Esophagus squamous epithelium (tissue), 5 donors: Measurements from ENCODE around the gene RASA3. TPM values are rescaled to one million over a fixed set of nuclear protein-coding genes. Genes with fewer than 3 reads are reported as not detected.
A peak's percentile ranks its signal among the peaks of the same experiment; 100 is the strongest.
"Not testable (repeated sequence)": the region's sequence is repeated elsewhere in the genome, so short reads cannot be mapped to it uniquely, and the experiment has no call there.

Source experiments
- DNase-seq: peaks from one replicate; lab custom pipeline; 2025; lab: John Stamatoyannopoulos, UW
- H3K27ac ChIP-seq, 4 donors: fragments of 200-600 bp; sonication (generic); one replicate each; pipeline ENCODE4 v1.5.1; 2016 to 2019; ENCODE audit warnings: mild to moderate bottlenecking in 1 of 4
- H3K27me3 ChIP-seq, 4 donors: fragments of 200-600 bp; sonication (generic); 1 replicate in 3 of 4; 2 replicates in 1 of 4; pipeline versions ENCODE4 v1.5.1 to v1.6.0; 2017 to 2021; ENCODE audit warnings: antibody characterized with exemption in 1 of 4
- H3K36me3 ChIP-seq, 3 donors: fragments of 200-600 bp; sonication (generic); one replicate each; pipeline ENCODE4 v1.5.1; 2016 to 2019
- H3K4me1 ChIP-seq, 3 donors: fragments of 200-600 bp; sonication (generic); one replicate each; pipeline ENCODE4 v1.5.1; 2017 to 2019
- H3K4me3 ChIP-seq, 4 donors: fragments of 200-600 bp; sonication (generic); 1 replicate in 3 of 4; 2 replicates in 1 of 4; pipeline ENCODE4 v1.5.1; 2016 to 2019; ENCODE audit warnings: mild to moderate bottlenecking in 2 of 4, moderate library complexity in 1 of 4
- H3K9me3 ChIP-seq, 3 donors: fragments of 200-600 bp; sonication (generic); one replicate each; pipeline ENCODE4 v1.5.1; 2016 to 2019
- POLR2A ChIP-seq, 4 donors: fragments of 450-650 bp; IDR thresholded peaks; one replicate each; pipeline ENCODE4 v1.6.1; 2017; ENCODE audit warnings: antibody characterized with exemption in 4 of 4, mild to moderate bottlenecking in 4 of 4, moderate library complexity in 3 of 4
- WGBS, 2 donors: methylation state at CpG; one replicate each; pipeline ENCODE4 v1.1.5; 2018; 5-methylcytosine and 5-hydroxymethylcytosine counted together
- intact Hi-C: fragments of 100-400 bp; cut with DNase I; formaldehyde crosslinking; loops from one replicate; pipeline ENCODE4 v1.15.0; 2022
- total RNA-seq, 4 donors: library from RNA; depleted of rRNA; stranded (reverse); fragments of >200 nt; gene quantifications; one replicate each; pipeline ENCODE4 v1.1.0, GENCODE V29; 2016
- TF ChIP-seq, protein P1 (sequence below), 6 experiments: fragments of 450-650 bp in 4 of 6; fragments of 200-600 bp in 2 of 6; sonication (generic) in 2 of 6; IDR thresholded peaks; one replicate each; pipeline ENCODE4 v1.5.1; 2016 to 2019; ENCODE audit warnings: antibody characterized with exemption in 6 of 6, mild to moderate bottlenecking in 4 of 6, moderate library complexity in 4 of 6
- donor health status: DM: yes; HTN: yes; CAD: no.

RASA3 gene
- total RNA-seq, 4 donors from 2014 or later, result 1.4 to 8.8 (median 3.1) TPM

DNA sequence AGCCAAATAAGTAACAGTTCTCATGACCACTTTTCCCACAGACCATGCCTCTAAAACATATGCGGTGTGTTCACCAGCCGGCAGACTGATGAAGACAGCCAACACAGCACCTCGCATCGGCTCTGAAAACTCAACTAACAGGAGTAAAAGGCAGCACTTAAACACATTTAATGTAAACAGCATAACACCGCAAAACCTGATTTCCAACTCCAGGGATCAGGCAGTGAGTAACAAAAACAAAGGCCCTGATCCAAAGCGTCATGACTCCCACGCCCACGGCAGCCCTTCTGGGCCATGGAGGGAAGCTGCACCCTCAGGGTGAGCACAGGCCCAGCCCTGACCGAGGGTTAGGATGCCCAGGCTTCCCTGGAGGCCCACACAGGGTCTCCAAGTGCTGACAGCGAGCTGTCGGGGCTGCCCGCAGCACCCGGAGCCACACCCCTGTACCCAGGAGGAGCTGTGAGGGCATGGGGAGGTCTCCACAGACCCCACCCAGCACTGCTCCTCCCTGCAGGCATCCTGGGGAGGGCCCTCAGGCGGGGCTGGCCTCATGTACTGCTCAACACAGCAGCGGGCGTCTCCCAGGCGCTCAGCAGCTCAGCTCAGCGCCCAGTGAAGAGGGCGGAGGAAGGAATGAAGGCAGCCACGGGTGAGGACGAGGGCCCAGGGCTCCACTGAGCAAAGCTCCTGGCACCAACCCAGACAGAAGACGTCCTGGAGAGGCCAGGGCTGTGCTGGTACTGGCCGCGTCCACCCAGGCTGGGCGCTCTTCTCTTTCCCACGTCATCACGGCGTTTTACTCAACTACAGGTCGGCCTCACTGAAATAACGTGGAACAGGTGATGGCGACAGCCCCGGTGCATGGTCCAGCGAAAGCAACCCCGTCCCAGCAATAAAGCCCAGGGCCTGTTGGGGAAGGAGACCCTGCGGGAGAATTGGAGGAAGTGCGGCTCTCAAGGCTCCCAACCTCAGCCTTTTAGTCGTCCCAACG is 53.7 kb downstream of the RASA3 start:
- WGBS, 2 donors, result 53 to 63% methylated on average over 13 to 27 of the region's 38 CpGs
- Histone ChIP-seq H3K27me3 (peaks cover 0 to 60% (median 0%) of the 10 kb centered on the region in 4 donors), H3K27ac (peak overlapping the region; percentile 59 to 89 (median 82)), H3K4me1 (peaks cover 14 to 34% (median 17%) of the 10 kb centered on the region in 3 donors), H3K9me3 (no peaks in the 10 kb centered on the region), H3K36me3 (peaks cover 0 to 8% (median 0%) of the 10 kb centered on the region in 3 donors), H3K4me3 (peak overlapping the region in 1 of 4 donors; percentile 26)
- intact Hi-C loops, result no loop called here
- no peak for DNase-seq
- no peak for TF ChIP-seq POLR2A (IDR thresholded peaks at IDR 0.05)
- TF ChIP-seq, protein P1, sequence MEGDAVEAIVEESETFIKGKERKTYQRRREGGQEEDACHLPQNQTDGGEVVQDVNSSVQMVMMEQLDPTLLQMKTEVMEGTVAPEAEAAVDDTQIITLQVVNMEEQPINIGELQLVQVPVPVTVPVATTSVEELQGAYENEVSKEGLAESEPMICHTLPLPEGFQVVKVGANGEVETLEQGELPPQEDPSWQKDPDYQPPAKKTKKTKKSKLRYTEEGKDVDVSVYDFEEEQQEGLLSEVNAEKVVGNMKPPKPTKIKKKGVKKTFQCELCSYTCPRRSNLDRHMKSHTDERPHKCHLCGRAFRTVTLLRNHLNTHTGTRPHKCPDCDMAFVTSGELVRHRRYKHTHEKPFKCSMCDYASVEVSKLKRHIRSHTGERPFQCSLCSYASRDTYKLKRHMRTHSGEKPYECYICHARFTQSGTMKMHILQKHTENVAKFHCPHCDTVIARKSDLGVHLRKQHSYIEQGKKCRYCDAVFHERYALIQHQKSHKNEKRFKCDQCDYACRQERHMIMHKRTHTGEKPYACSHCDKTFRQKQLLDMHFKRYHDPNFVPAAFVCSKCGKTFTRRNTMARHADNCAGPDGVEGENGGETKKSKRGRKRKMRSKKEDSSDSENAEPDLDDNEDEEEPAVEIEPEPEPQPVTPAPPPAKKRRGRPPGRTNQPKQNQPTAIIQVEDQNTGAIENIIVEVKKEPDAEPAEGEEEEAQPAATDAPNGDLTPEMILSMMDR (IDR thresholded peaks at IDR 0.05), result no peak

GRCh38 chr13:114077933-114078325 is 54.5 kb downstream of the RASA3 start:
- no peaks in the 10 kb centered on the region for H3K9me3 ChIP-seq
- intact Hi-C loops, result no loop called here
- no peak for TF ChIP-seq POLR2A (IDR thresholded peaks at IDR 0.05)
- TF ChIP-seq, protein P1 (IDR thresholded peaks at IDR 0.05), result no peak
- DNase-seq, result no peak
- WGBS, 2 donors, result 23 to 51% methylated on average over 6 to 13 of the region's 13 CpGs
- H3K27ac ChIP-seq, result peak overlapping the region in 2 of 4 donors; percentile 78 to 85
- H3K36me3 ChIP-seq, result peaks cover 0 to 12% (median 0%) of the 10 kb centered on the region in 3 donors
- H3K4me1 ChIP-seq, result peaks cover 14 to 34% (median 17%) of the 10 kb centered on the region in 3 donors
- H3K4me3 ChIP-seq, result no peak overlapping the region
- H3K27me3 ChIP-seq, result peaks cover 0 to 64% (median 0%) of the 10 kb centered on the region in 4 donors

DNA sequence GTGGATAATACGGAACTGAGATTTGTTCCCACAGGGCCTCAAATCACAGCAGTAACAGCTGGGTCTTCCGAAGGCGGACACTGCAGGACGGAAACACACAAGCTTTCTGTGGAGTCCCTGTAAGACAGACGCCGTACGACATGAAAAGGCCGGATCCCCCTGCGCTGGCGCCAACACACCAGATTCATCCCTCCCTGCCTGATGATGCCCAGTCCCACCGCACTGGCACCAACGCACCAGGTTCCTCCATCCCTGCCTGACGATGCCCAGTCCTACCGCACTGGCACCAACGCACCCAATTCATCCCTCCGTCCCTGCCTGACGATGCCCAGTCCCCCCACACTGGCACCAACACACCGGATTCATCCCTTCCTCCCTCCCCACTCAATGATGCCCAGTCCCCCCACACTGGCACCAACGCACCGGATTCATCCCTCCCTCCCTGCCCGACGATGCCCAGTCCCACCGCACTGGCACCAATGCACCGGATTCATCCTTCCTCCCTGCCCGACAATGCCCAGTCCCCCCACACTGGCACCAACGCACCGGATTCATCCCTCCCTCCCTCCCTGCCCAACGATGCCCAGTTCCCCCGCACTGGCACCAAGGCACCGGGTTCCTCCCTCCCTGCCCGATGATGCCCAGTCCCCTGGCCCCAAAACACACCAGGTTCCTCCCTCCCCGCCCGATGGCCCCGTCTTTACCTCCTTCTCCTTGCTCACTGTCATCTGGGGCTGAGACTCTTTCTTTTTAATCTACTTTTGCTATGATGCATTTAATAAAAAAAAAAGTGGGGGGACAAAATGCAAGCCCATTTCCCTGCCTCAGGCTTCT is 55.1 kb downstream of the RASA3 start:
- Histone ChIP-seq H3K27ac (peak overlapping the region in 3 of 4 donors; percentile 55 to 85 (median 78)), H3K4me3 (no peak overlapping the region), H3K4me1 (peaks cover 14 to 34% (median 17%) of the 10 kb centered on the region in 3 donors), H3K27me3 (peaks cover 0 to 58% (median 0%) of the 10 kb centered on the region in 4 donors), H3K9me3 (no peaks in the 10 kb centered on the region), H3K36me3 (peaks cover 0 to 12% (median 0%) of the 10 kb centered on the region in 3 donors)
- intact Hi-C loops, result no loop called here
- 87% methylated on average over 34 of the region's 34 CpGs for WGBS, 2 donors
- no peak for TF ChIP-seq POLR2A (IDR thresholded peaks at IDR 0.05)
- TF ChIP-seq, protein P1 (IDR thresholded peaks at IDR 0.05), result no peak
- no peak for DNase-seq

DNA sequence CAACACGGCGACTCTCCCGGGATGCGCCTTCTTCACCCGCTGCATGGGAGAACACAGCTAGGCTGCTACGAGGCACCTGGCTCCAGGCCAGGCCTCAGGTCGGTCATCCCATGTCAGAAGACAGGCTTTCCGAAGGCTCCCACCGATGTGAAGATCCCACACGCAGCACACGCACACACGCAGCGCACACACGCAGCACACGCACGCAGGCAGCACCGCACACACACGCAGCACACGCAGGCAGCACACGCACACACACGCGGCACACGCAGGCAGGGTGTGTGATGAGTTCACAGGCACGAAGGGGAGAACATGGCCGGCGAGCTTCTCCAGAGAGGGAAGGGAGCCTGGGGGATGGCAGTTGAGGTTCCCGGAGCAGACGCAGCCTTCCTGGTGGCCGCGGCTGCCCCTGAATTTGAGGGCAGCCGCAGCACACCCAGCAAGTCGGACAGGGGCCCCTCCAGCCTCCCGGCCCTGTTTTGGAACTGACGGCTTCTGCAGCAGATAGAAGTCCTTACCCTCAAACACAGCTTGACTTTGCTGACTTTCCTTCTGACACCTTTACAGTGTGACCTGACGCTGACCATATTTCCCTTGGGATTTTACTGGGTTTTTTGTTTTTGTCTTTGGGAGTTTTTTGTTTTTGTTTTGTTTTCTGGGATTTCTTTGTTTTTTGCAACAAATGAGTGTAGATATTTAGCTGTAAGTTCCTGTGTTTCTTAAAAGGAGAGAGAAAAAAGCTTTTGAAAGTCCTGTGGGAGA is 55.9 kb downstream of the RASA3 start:
- Histone ChIP-seq H3K27ac (no peak overlapping the region), H3K9me3 (no peaks in the 10 kb centered on the region), H3K27me3 (peaks cover 0 to 50% (median 0%) of the 10 kb centered on the region in 4 donors), H3K4me3 (no peak overlapping the region), H3K4me1 (peaks cover 14 to 37% (median 22%) of the 10 kb centered on the region in 3 donors), H3K36me3 (peaks cover 0 to 12% (median 0%) of the 10 kb centered on the region in 3 donors)
- intact Hi-C loops, result no loop called here
- no peak for DNase-seq
- TF ChIP-seq POLR2A (IDR thresholded peaks at IDR 0.05), result no peak
- TF ChIP-seq, protein P1 (IDR thresholded peaks at IDR 0.05), result no peak
- WGBS, 2 donors, result 90 to 92% methylated on average over 16 to 23 of the region's 35 CpGs

- H3K9me3 ChIP-seq, H3K4me3 ChIP-seq, intact Hi-C loops, H3K27ac ChIP-seq, DNase-seq: not testable (repeated sequence)
- WGBS, 2 donors, result 96 to 100% methylated on average over 9 to 19 of the region's 45 CpGs
- H3K27me3 ChIP-seq, result peaks cover 0 to 43% (median 0%) of the 10 kb centered on the region in 4 donors
- H3K36me3 ChIP-seq, result peaks cover 0 to 12% (median 0%) of the 10 kb centered on the region in 3 donors
- peaks cover 14 to 40% (median 22%) of the 10 kb centered on the region in 3 donors for H3K4me1 ChIP-seq
These were observed 56.6 kb downstream of the RASA3 start for GRCh38 chr13:114075811-114076210.
